ENCODE measurements around the gene SLC6A3. TPM values are rescaled to one million over a fixed set of nuclear protein-coding genes. Genes with fewer than 3 reads are reported as not detected.

SLC6A3 gene
- total RNA-seq, 2 donors from 2014 or later, result not detected

DNA sequence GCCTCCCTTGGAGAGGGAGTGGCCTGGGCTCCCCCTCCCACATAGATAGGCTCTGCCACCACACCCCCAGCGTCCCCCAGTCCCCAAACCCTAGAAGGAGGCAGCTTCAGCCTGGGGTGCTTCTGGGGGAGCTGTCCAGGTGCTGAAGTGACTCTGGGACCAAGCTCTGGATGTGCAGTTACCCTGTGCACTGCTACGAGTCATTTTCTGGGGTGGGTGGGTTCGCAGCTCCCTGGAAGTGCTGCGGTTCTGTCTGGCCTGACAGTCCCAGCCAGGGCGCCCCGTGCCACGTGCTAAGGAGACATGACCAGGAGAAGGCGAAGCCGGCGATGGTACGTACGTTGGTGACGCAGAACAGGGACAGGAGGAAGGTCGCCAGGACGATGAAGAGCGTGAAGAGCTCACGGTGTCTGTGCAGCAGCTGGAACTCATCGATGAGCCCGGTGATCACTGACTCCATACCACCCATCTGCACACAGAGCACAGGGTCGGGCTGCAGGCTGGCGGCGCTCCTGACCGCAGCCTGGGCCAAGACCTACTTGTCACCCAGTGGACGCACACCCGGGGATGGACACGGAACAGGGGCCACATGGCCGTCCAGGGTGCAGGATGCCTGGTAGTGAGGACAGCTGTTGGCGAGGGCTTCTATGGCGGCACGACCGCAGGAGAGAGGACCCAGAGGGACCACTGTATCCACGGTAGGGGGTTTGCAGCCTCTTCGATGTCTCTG is 35.7 kb downstream of the SLC6A3 start:
- ATAC-seq (replicated peaks), result no peak
- H3K4me1 Mint-ChIP-seq, result no peaks in the 10 kb centered on the region

DNA sequence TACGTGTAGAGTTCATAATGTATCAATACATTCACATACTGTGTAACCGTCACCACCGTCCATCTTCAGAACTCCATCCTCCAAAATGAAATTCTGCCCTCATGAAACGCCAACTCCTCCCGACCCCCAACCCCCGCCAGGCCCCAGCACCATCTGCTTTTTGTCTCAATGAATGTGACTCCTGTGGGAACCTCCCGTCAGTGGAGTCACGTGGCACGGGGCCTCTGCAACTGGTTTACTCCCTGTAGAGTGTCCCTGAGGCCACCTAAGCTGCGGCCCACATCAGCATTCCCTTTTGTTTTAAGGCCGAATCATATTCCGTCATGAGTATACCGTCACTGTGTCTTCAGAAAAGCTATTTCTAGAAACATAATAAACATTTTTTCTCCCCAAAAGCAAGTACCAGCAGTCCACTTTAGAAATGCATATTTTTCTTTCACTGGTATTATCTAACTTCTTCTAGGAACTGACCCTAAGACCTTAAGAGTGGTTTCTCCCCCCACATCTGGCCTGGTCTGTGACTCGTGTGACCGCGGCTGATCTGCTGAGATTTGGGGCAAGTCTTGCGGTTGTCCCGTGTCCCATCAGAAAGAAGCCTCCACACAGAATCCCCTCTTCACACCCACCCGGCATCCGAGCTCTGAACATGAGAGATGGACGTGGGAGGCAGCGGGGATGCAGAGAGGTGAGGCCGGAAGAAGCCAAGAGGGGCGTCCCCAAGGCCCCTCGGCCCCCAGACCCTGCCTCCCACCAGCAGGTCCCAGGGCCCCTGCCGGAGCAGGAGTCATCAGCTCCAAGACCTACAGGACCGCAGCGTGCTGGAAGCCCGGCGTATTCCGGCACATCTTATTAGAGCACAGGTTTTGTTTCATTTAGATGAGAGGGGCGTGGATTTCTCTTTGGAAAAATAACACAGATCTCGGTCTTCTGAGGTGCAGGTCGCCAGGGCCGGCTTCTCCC is 38.3 kb downstream of the SLC6A3 start:
- Mint-ChIP-seq H3K4me3 (no peak overlapping the region), H3K9me3 (no peaks in the 10 kb centered on the region), H3K36me3 (ENCODE audit: low read depth) (no peaks in the 10 kb centered on the region), H3K4me1 (no peaks in the 10 kb centered on the region), H3K27ac (no peak overlapping the region), H3K27me3 (peaks cover 21% of the 10 kb centered on the region)
- no peak for ATAC-seq (replicated peaks)

More for the DNA sequence above, 35.7 kb downstream of the SLC6A3 start:
- Mint-ChIP-seq H3K9me3 (no peaks in the 10 kb centered on the region), H3K27ac (no peak overlapping the region), H3K4me3 (no peak overlapping the region), H3K36me3 (ENCODE audit: low read depth) (no peaks in the 10 kb centered on the region), H3K27me3 (peaks cover 19% of the 10 kb centered on the region)

DNA sequence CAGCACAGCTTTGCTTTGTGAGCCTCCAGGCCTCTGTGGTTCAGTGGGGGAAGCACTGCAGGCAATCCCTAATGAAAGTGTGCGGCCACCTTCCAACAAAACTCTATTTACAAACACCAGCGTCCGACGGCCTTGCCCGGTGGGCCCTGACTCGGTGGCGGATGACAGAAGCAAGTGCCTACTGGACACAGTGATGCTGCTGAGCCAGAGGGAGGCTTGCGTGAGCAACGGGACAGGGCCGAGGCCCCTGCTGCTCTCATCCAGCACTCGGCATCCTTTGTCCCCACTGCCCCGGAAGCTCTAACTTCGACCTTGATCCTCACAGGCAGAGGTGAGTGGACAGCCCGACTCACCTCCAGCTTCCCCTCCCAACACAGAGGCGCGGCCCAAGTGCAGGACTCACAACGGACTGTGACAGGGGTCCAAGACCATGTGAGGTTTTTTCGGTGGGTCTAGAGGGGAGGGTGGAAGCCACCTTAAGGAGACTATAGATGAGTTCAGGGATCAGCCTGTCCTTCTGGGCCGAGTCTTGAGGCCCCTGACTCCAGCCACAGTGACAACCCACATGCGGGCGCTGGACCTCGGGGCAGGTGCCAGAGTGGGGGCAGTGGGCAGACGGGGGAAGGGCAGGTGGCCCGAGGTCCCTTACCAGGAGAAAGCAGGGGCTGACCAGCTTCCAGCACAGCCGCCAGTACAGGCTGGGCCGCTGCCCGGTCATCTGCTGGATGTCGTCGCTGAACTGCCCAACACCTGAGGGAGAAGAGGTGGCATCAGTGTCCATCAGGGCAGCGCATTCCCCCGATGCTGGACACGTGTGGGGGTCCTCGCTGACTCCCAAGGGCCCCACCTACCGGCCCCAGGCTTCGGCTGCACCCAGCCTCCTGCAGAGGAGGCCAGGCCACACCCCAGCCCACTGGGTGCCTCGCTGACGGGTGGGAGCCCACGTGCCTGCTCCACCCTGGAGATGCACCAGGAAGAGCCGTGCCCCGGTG is 39.4 kb downstream of the SLC6A3 start:
- Mint-ChIP-seq H3K4me3 (no peak overlapping the region), H3K27me3 (peaks cover 15% of the 10 kb centered on the region), H3K27ac (no peak overlapping the region), H3K36me3 (ENCODE audit: low read depth) (no peaks in the 10 kb centered on the region), H3K9me3 (no peaks in the 10 kb centered on the region), H3K4me1 (no peaks in the 10 kb centered on the region)
- ATAC-seq (replicated peaks), result no peak

DNA sequence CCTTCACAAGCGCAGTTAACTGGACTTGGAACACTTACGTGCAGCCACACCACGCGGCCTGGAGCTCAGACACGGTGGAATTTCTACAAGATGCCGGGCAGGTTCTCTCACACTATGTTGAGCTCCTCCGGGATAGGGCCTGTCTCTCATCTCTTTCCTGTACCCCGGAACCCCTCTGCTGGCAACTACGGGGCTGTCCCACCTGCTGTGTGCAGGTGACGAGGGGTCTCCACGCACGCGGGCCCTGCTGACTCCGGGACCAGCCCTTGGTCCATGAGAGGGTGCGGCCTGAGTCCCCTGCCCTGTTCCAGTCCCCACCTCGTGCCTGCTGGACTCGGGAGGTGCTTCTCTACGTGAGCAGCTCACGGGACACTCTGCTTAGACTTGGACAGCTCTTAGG is 40.1 kb downstream of the SLC6A3 start:
- Mint-ChIP-seq H3K27me3 (peaks cover 12% of the 10 kb centered on the region), H3K9me3 (no peaks in the 10 kb centered on the region), H3K27ac (no peak overlapping the region), H3K4me3 (no peak overlapping the region), H3K4me1 (no peaks in the 10 kb centered on the region), H3K36me3 (ENCODE audit: low read depth) (no peaks in the 10 kb centered on the region)
- ATAC-seq (replicated peaks), result no peak

DNA sequence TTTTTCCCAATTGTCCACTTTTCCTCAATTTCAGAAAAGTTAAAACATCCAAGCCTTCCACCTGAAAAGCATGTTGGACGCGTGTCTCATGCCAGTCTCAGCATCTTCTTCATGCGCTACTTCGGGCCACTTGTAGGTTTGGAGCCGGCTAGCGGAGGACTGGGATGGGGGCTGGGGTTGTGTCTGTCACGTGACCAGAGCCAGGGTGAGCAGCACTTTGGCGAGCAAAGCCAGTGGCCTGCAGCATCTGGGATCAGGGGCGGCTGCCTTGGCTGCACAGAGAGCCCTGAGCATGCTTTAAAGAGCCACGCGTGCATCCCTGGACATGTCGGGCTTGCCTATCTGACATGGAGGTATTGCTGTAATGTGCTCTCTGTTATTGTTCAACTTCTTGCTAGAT is 41.2 kb downstream of the SLC6A3 start:
- H3K27ac Mint-ChIP-seq, result no peak overlapping the region
- H3K4me1 Mint-ChIP-seq, result no peaks in the 10 kb centered on the region
- H3K36me3 Mint-ChIP-seq (ENCODE audit: low read depth), result no peaks in the 10 kb centered on the region
- H3K27me3 Mint-ChIP-seq, result peaks cover 17% of the 10 kb centered on the region
- no peak overlapping the region for H3K4me3 Mint-ChIP-seq
- no peaks in the 10 kb centered on the region for H3K9me3 Mint-ChIP-seq
- ATAC-seq (replicated peaks), result no peak

DNA sequence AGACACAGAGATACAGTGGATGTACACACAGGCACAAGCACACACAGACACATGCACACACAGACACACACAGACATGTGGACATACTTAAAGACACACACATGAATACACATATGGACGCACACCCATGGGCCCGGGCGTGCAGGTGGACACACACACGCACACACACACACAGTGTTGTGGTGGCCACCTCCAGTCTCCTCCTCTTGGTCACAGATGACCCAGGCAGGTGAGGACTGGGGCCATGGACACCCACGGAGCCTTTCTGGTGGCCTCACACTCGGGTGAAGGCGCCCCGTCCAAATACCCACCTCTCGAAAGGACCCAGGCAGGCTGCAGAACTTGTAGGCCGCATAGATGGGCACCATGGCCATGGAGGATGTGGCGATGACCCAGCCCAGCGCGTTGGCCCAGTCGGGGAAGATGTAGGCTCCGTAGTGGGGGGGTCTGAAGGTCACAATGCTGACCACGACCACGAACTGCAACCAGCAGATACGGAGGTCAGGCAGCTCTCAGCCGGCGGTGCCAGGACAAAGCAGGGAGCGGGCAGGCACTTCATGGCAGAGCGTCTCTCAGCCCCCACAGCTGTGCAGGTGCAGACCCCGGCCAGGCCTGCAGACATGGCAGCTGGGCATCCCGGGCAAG is 42.5 kb downstream of the SLC6A3 start:
- H3K4me1 Mint-ChIP-seq, result no peaks in the 10 kb centered on the region
- no peak overlapping the region for H3K27ac Mint-ChIP-seq
- no peaks in the 10 kb centered on the region for H3K36me3 Mint-ChIP-seq (ENCODE audit: low read depth)
- no peaks in the 10 kb centered on the region for H3K9me3 Mint-ChIP-seq
- H3K27me3 Mint-ChIP-seq, result peaks cover 19% of the 10 kb centered on the region
- no peak for ATAC-seq (replicated peaks)
- H3K4me3 Mint-ChIP-seq, result no peak overlapping the region

DNA sequence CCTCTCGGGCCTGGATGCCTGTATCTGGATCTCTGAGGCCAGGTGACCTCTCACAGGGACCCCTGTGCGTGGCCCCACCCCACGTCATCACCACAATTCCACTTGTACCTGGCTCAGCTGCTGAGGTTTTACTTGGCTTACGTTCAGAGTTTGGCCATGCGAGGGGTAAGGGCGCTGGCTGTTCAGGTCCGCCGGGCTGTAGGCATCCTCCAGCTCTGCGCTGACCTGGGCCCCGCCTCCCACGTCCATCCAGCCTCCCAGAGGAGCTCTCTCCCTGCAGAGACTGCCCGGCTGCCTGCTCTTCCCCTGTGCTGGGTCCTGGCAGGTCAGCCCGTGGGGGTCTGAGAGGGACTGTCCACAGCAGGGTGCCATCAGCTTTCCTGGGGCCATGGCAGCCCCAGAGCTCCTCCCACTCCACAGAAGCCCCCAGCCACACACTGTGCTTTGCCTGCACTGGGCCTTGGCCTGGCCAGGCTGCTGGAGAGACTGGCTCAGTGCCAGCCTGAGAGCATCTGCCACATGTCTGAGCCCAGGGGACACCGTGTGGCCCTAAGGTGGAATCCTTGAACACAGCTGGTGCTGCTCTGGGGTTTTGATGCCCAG is 43.6 kb downstream of the SLC6A3 start:
- H3K4me1 Mint-ChIP-seq, result no peaks in the 10 kb centered on the region
- ATAC-seq (replicated peaks), result no peak
- H3K27ac Mint-ChIP-seq, result no peak overlapping the region
- no peak overlapping the region for H3K4me3 Mint-ChIP-seq
- peaks cover 21% of the 10 kb centered on the region for H3K27me3 Mint-ChIP-seq
- H3K36me3 Mint-ChIP-seq (ENCODE audit: low read depth), result no peaks in the 10 kb centered on the region
- H3K9me3 Mint-ChIP-seq, result no peaks in the 10 kb centered on the region

DNA sequence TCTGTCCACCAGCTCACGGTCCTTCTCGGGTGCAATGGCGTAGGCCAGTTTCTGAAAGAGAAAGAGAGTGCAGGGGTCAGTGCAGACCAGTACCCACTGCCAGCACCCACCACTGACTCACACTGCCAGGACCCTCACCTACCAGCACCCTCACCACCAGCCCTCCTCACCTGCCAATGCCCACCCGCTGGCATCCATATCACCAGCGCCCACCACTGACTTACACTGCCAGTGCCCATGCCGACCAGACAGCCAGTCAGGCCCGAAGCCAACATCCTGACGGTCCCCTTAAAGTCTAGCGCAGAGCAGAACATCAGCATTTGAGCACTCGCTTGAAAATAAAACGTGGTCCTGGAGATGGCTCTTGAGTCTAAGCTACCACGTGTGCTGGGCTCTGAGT is 44.3 kb downstream of the SLC6A3 start:
- Mint-ChIP-seq H3K27ac (no peak overlapping the region), H3K4me3 (no peak overlapping the region), H3K4me1 (no peaks in the 10 kb centered on the region), H3K9me3 (no peaks in the 10 kb centered on the region), H3K36me3 (ENCODE audit: low read depth) (no peaks in the 10 kb centered on the region), H3K27me3 (peaks cover 22% of the 10 kb centered on the region)
- no peak for ATAC-seq (replicated peaks)

DNA sequence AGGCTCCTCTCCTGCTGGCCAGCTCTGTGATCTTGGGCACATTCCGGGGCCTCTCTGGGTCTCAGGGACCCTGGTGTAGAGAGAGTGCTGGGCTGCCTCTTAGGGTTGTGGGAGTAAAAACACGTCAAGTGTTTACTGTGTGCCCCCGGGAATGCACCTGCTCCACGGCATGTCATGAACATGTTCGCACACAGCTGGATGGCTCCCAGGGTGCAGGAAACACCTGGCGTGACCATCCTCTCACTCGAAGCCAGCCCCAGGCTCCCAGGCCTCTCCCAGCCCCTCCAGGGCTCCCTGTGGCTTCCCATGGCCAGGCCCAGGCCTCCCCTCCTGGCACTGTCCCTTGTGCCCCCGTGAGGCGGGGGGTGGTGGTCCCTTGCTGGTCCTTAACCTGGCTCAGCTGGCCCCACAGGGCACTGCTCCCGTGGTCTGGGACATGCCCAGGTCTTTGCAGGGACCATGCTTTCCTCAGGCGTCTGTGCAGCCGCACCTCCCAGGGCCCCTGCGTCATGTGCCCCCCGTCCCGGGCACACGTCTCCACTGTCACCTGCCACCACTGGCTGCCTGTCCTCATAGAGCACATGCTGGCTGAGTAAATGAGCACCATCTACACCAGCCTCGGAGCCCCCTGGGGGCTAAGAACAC is 44.9 kb downstream of the SLC6A3 start:
- ATAC-seq (replicated peaks), result no peak
- Mint-ChIP-seq H3K27me3 (peaks cover 25% of the 10 kb centered on the region), H3K9me3 (no peaks in the 10 kb centered on the region), H3K36me3 (ENCODE audit: low read depth) (no peaks in the 10 kb centered on the region), H3K27ac (no peak overlapping the region), H3K4me3 (no peak overlapping the region), H3K4me1 (no peaks in the 10 kb centered on the region)

DNA sequence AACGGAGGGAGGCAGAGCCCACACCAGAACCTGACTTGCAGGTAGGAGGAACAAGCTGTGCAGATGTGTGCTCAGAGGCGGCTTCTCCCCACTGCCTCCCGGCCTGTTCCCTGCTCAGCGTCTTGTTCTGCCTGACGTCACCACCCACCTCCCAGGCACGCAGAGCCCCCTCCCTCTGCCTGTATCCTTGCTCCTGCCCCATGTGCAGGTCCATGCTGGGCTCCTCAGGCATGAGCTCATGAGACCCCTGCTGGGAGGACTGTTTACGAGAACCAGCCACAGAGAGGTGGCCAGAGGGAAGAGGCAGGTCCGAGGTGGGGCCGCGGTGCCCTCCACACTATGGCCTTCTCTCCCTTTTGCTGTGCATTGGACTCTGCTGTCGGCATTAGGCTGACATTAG is 45.5 kb downstream of the SLC6A3 start:
- Mint-ChIP-seq H3K4me1 (no peaks in the 10 kb centered on the region), H3K36me3 (ENCODE audit: low read depth) (no peaks in the 10 kb centered on the region), H3K4me3 (no peak overlapping the region), H3K27me3 (peaks cover 25% of the 10 kb centered on the region), H3K27ac (no peak overlapping the region), H3K9me3 (no peaks in the 10 kb centered on the region)
- no peak for ATAC-seq (replicated peaks)

DNA sequence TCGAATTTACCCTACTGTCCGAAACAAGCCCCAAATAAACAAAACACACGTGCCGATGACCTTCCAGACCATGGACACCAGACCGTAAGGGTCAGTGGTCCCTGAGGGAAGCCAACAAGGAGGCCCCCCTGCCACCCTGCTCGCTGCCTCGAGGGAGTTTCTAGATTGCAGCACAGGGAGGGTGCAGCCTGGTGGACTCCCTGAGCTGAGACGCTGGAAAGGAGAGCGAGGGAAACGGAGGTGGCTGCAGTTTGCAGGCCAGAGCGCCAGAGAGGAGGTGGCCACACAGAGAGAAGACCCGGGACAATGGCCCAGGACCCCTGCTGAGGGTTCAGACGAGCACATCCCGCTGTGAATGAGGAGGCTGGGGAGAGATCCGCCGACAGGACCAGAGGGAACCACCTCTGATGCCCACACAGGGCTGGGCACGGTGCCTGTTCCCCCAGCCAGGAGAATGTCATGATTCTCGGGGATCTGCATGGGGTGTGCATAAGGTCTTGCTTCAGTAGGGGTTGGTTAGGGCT is 48.9 kb downstream of the SLC6A3 start:
- no peak overlapping the region for H3K4me3 Mint-ChIP-seq
- no peaks in the 10 kb centered on the region for H3K36me3 Mint-ChIP-seq (ENCODE audit: low read depth)
- H3K9me3 Mint-ChIP-seq, result no peaks in the 10 kb centered on the region
- no peak for ATAC-seq (replicated peaks)
- H3K27ac Mint-ChIP-seq, result no peak overlapping the region
- H3K27me3 Mint-ChIP-seq, result peaks cover 27% of the 10 kb centered on the region
- H3K4me1 Mint-ChIP-seq, result no peaks in the 10 kb centered on the region

DNA sequence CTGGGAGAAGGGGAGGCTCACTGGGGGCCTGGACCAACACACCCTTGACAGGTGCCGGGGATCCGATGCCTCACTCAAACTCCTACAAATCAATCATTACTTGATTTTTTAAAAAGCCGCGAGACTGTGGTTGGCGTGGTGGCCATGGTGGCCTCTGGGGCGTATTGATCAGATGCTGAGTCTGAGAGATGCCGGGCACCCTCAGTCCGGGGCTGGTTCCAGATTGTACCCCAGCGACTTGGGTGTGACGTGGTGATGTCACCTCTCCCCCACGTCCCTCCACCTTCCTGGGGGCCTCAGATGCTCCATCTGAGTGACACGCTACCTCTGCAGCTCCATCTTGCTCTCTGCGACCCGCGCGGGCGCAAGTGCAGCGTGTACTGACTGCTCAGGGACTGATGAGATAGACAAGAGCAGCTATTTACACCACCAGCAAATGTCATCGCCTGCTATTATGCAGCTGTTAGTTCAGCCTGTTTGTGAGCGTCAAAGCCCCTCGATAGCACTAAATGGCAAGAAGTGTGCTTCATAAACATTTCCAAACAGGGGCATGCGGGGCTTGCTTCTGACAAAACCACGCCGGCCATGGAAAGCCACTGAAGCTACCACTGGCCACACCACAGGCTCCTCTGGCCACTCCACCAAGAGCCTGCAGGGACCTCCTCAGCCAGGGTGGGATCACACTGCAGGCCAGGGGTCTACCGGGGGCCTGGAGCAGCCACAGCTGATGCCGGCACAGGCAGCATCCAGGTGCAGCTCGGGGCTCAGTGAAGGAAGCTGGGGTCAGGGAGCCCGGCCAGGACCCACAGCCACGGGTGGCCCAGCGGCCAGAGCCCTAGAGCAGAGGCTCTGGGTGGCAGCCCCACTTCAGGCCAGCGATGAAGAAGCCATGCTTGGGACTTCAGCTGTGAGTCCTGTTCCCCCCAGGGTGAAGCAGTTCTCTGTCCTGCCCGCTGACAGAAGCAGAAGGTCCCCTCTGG is 50.1 kb downstream of the SLC6A3 start:
- ATAC-seq (replicated peaks), result no peak
- Mint-ChIP-seq H3K9me3 (no peaks in the 10 kb centered on the region), H3K27ac (no peak overlapping the region), H3K27me3 (peaks cover 27% of the 10 kb centered on the region), H3K4me1 (no peaks in the 10 kb centered on the region), H3K36me3 (ENCODE audit: low read depth) (no peaks in the 10 kb centered on the region), H3K4me3 (no peak overlapping the region)
